Uterus (tissue), 4 donors: ENCODE measurements around the gene PPAN. TPM values are rescaled to one million over a fixed set of nuclear protein-coding genes. Genes with fewer than 3 reads are reported as not detected.

Experiments used
- DNase-seq, 2 donors: peaks; one replicate each; pipeline ENCODE4 v3.0.0-alpha.2; 2019 to 2020
- H3K27ac ChIP-seq, 2 donors: fragments of 200-600 bp; sonication (generic); 1 replicate in 1 of 2; 2 replicates in 1 of 2; pipeline ENCODE4 v1.5.1; 2016 to 2018
- H3K27me3 ChIP-seq, 2 donors: fragments of 200-600 bp; sonication (generic); one replicate each; pipeline ENCODE4 v1.5.1; 2018 to 2019; ENCODE audit warnings: control low read depth in 1 of 2
- H3K36me3 ChIP-seq, 2 donors: fragments of 200-600 bp; sonication (generic); one replicate each; pipeline ENCODE4 v1.5.1; 2019; ENCODE audit warnings: control low read depth in 1 of 2
- H3K4me1 ChIP-seq, 2 donors: fragments of 200-600 bp; sonication (generic); one replicate each; pipeline ENCODE4 v1.5.1; 2018 to 2019; ENCODE audit warnings: control low read depth in 1 of 2
- H3K4me3 ChIP-seq, 2 donors: fragments of 200-600 bp; sonication (generic); 1 replicate in 1 of 2; 2 replicates in 1 of 2; pipeline ENCODE4 v1.5.1; 2018 to 2019; ENCODE audit warnings: mild to moderate bottlenecking in 1 of 2
- H3K9me3 ChIP-seq, 2 donors: fragments of 200-600 bp; sonication (generic); one replicate each; pipeline ENCODE4 v1.5.1; 2019; ENCODE audit warnings: control low read depth in 1 of 2
- POLR2A ChIP-seq, 2 donors: fragments of 450-650 bp; IDR thresholded peaks; one replicate each; pipeline ENCODE4 v1.6.1; 2016; ENCODE audit warnings: antibody characterized with exemption in 2 of 2, mild to moderate bottlenecking in 1 of 2, moderate library complexity in 1 of 2
- intact Hi-C: fragments of 100-400 bp; cut with DNase I; formaldehyde crosslinking; loops from one replicate; pipeline ENCODE4 v1.15.1; 2023; ENCODE audit warnings: low total_unique reads
- small RNA-seq: library from RNA; depleted of rRNA; stranded (forward); fragments of <200 nt; gene quantifications from one replicate; pipeline ENCODE3, GENCODE V24; 2016
- total RNA-seq, 4 donors: library from RNA; depleted of rRNA in 3 of 4; stranded (reverse); fragments of >200 nt in 3 of 4; gene quantifications; one replicate each; pipeline versions ENCODE4 v1.1.0 to v1.2.4, GENCODE V29; 2014 to 2023
- TF ChIP-seq, protein P1 (sequence below), 4 experiments: fragments of 200-600 bp in 2 of 4; fragments of 450-650 bp in 2 of 4; sonication (generic) in 2 of 4; IDR thresholded peaks; one replicate each; pipeline ENCODE4 v1.5.1; 2016 to 2019; ENCODE audit warnings: antibody characterized with exemption in 4 of 4, mild to moderate bottlenecking in 2 of 4, moderate library complexity in 1 of 4
- donor health status: DM: yes; HTN: yes; CAD: no.

PPAN gene
- total RNA-seq, 4 donors from 2014 or later, result 5.6 to 54.8 (median 26.1) TPM

DNA sequence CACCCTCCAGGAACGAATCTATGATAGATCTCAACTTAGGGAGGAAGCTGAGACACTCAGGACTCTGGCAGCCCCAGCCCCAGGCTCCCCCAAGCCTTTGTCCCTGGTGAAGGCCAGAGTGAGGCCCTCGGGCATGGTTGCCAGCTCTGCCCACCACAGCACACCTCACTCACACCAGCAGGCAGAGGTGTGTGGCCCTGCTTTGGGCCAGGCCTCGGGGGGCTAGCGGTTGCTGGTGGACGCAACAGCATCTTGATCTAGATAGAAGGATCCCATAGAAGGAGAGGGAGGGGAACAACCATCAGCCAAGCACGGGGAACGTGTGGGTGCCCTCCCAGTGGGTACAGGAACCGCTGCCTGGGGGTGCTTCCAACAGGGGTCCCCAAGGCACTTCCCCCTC, 51.9 kb downstream of the PPAN start:
- Histone ChIP-seq H3K36me3 (no peaks in the 10 kb centered on the region), H3K27me3 (no peaks in the 10 kb centered on the region)
- intact Hi-C loops, result no loop called here

GRCh38 chr19:10158485-10158884, 52.3 kb downstream of the PPAN start:
- TF ChIP-seq POLR2A (IDR thresholded peaks at IDR 0.05), result no peak
- TF ChIP-seq, protein P1, sequence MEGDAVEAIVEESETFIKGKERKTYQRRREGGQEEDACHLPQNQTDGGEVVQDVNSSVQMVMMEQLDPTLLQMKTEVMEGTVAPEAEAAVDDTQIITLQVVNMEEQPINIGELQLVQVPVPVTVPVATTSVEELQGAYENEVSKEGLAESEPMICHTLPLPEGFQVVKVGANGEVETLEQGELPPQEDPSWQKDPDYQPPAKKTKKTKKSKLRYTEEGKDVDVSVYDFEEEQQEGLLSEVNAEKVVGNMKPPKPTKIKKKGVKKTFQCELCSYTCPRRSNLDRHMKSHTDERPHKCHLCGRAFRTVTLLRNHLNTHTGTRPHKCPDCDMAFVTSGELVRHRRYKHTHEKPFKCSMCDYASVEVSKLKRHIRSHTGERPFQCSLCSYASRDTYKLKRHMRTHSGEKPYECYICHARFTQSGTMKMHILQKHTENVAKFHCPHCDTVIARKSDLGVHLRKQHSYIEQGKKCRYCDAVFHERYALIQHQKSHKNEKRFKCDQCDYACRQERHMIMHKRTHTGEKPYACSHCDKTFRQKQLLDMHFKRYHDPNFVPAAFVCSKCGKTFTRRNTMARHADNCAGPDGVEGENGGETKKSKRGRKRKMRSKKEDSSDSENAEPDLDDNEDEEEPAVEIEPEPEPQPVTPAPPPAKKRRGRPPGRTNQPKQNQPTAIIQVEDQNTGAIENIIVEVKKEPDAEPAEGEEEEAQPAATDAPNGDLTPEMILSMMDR (IDR thresholded peaks at IDR 0.05), result no peak
- intact Hi-C loops, result no loop called here
- no peaks in the 10 kb centered on the region for H3K36me3 ChIP-seq

More for the DNA sequence above, 51.9 kb downstream of the PPAN start:
- DNase-seq, result no peak
- TF ChIP-seq, protein P1 (IDR thresholded peaks at IDR 0.05), result no peak
- TF ChIP-seq POLR2A (IDR thresholded peaks at IDR 0.05), result no peak
- no peaks in the 10 kb centered on the region for H3K4me1 ChIP-seq
- no peak overlapping the region for H3K27ac ChIP-seq
- no peaks in the 10 kb centered on the region for H3K9me3 ChIP-seq
- H3K4me3 ChIP-seq, result no peak overlapping the region

DNA sequence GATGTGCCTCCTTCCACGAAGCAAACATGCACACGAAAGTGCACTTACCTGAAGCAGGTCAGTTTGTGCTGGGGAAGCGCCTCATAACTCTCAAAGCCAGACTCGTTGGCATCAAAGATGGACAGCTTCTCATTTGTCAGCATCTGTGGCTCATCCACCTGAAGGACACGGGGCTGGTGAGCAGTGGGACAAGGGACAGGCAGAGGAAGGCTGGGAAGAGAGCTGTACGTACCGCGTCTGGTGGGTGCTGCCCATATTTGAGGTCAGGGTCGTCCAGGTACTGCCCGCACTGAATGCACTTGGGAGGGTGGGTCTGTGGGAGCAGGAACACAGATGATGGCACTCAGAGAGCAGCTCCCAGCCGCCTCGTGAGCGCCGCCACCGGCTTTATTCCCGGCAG, 53.4 kb downstream of the PPAN start:
- no peak overlapping the region for H3K4me3 ChIP-seq
- H3K9me3 ChIP-seq, result no peaks in the 10 kb centered on the region
- no peak for DNase-seq
- intact Hi-C loops, result no loop called here
- no peak for TF ChIP-seq POLR2A (IDR thresholded peaks at IDR 0.05)
- TF ChIP-seq, protein P1 (IDR thresholded peaks at IDR 0.05), result no peak
- no peaks in the 10 kb centered on the region for H3K27me3 ChIP-seq
- H3K27ac ChIP-seq, result no peak overlapping the region
- no peaks in the 10 kb centered on the region for H3K36me3 ChIP-seq
- H3K4me1 ChIP-seq, result no peaks in the 10 kb centered on the region

More at GRCh38 chr19:10158485-10158884, 52.3 kb downstream of the PPAN start:
- Histone ChIP-seq H3K27ac (no peak overlapping the region), H3K4me3 (no peak overlapping the region), H3K27me3 (no peaks in the 10 kb centered on the region), H3K4me1 (no peaks in the 10 kb centered on the region), H3K9me3 (no peaks in the 10 kb centered on the region)
- DNase-seq, result no peak

Small RNAs within 50 kb of the gene (small RNA-seq; reads per million reads assigned to genes)
- gene SNORD105 (48.6 reads per million, percentile 93 among the genes with 10 or more reads in this experiment), gene SNORD105B (2,753 reads per million, percentile 99 among the genes with 10 or more reads in this experiment)

Other genes with a start within 250 kb of the PPAN start
- 100 to 1,000 TPM in 1 of 4 donors, 10 to 100 TPM in 1, 1 to 10 TPM in 1, not detected in 1; 4.6 to 114 (median 24.8) TPM for gene OLFM2, start 169.8 kb upstream of the PPAN start, total RNA-seq
- gene COL5A3, start 95.9 kb upstream of the PPAN start, total RNA-seq, result 10 to 100 TPM; 12.6 to 43.3 (median 25.6) TPM
- gene RDH8, start 92.9 kb upstream of the PPAN start, total RNA-seq, result not detected
- gene SHFL, start 20.0 kb upstream of the PPAN start, total RNA-seq, result 10 to 100 TPM; 23.2 to 79.2 (median 44.8) TPM
- 1 to 10 TPM in 1 of 4 donors, not detected in 3; 5.5 TPM for gene ANGPTL6, start 3.7 kb upstream of the PPAN start, total RNA-seq
- gene P2RY11, start 5.3 kb downstream of the PPAN start, total RNA-seq, result 10 to 100 TPM in 1 of 4 donors, 1 to 10 TPM in 2, under 1 TPM in 1; 0.51 to 19.1 (median 4.4) TPM
- gene EIF3G, start 13.5 kb downstream of the PPAN start, total RNA-seq, result 100 to 1,000 TPM; 162 to 460 (median 226) TPM
- gene DNMT1, start 88.6 kb downstream of the PPAN start, total RNA-seq, result 100 to 1,000 TPM in 1 of 4 donors, 10 to 100 TPM in 3; 37.6 to 134 (median 67.9) TPM
- gene S1PR2, start 125.0 kb downstream of the PPAN start, total RNA-seq, result 10 to 100 TPM in 3 of 4 donors, 1 to 10 TPM in 1; 1.3 to 32.5 (median 17.3) TPM
- gene MRPL4, start 145.9 kb downstream of the PPAN start, total RNA-seq, result 10 to 100 TPM; 18.2 to 56.9 (median 31.1) TPM
- gene ICAM1, start 164.8 kb downstream of the PPAN start, total RNA-seq, result 10 to 100 TPM in 3 of 4 donors, 1 to 10 TPM in 1; 6.5 to 32.8 (median 23.2) TPM
- under 1 TPM in 1 of 4 donors, not detected in 3; 0.41 TPM for gene ICAM4, start 180.6 kb downstream of the PPAN start, total RNA-seq
- gene ICAM5, start 183.6 kb downstream of the PPAN start, total RNA-seq, result under 1 TPM in 3 of 4 donors, not detected in 1; 0.07 to 0.88 (median 0.29) TPM
- 1 to 10 TPM in 2 of 4 donors, not detected in 2; 1.0 to 2.5 TPM for gene ZGLP1, start 203.5 kb downstream of the PPAN start, total RNA-seq
- gene FDX2, start 209.7 kb downstream of the PPAN start, total RNA-seq, result 10 to 100 TPM in 1 of 4 donors, 1 to 10 TPM in 3; 1.5 to 12.7 (median 4.9) TPM
- gene RAVER1, start 227.2 kb downstream of the PPAN start, total RNA-seq, result 10 to 100 TPM in 3 of 4 donors, 1 to 10 TPM in 1; 7.4 to 42.4 (median 16.4) TPM
- gene ICAM3, start 233.3 kb downstream of the PPAN start, total RNA-seq, result 10 to 100 TPM in 1 of 4 donors, 1 to 10 TPM in 3; 3.0 to 65.3 (median 6.2) TPM